ENCODE results near the gene KIAA0232.
"Not testable (repeated sequence)": the region's sequence is repeated elsewhere in the genome, so short reads cannot be mapped to it uniquely, and the experiment has no call there.

Gene KIAA0232

DNA sequence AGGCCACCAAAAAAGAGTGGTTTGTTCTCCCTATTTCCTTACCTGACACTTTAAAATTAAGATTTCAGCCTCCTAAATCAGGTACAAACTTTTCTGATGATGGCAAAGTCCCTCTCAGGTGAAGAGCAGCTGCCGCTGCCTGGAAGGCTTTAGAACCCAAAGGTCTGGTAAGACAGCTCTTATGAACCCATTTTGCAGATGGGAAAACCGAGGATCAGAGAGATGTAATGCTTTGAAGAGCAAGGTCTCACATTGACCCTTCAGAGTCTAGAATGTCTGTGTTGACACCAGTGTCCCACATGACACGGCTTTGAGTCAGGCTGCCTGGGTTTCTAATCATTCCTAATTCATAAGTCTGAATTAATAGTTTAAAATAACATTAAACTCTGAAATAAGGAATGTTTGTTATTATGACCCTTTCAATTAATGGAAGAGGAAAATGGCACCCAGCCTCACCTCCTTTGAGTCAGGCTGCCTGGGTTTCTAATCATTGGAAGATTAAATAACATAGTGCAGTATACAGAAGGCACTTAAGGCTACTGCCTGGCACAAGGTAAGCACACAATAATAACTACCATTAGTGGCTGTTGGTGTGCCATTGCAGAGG lies 27.9 kb upstream of the KIAA0232 start:
- DNase-seq = no peak

GRCh38 chr4:6755088-6755753 lies 27.3 kb upstream of the KIAA0232 start:
- DNase-seq = no peak

DNA sequence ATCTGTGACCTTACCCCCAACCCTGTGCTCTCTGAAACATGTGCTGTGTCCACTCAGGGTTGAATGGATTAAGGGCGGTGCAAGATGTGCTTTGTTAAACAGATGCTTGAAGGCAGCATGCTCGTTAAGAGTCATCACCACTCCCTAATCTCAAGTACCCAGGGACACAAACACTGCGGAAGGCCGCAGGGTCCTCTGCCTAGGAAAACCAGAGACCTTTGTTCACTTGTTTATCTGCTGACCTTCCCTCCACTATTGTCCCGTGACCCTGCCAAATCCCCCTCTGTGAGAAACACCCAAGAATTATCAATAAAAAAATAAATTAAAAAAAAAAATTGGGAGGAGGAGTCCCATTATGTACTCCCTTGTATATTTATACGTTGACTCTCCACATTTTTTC lies 26.2 kb upstream of the KIAA0232 start:
- DNase-seq = not testable (repeated sequence)

- no peak for DNase-seq
Observed at GRCh38 chr4:6758728-6759127, 23.8 kb upstream of the KIAA0232 start.

DNA sequence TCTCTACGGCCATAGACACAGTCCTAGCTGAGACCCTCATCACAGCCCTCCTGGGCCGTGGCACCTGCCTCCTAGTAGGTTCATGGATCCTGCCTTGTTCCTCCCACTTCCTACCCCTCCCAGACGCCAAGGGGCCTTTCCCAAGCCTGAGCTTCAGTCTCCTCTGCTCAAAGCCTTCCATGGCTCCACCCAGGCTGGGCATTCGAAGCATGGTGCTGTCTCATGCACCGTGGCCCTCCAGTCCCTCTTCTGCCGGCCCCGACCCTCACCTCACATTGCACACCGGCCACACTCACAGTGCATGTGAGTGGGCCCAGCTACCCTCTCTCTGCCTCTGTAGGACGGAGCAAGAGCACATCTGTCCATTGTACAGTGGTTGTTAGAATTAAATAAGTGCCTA lies 21.7 kb upstream of the KIAA0232 start:
- no peak for DNase-seq

DNA sequence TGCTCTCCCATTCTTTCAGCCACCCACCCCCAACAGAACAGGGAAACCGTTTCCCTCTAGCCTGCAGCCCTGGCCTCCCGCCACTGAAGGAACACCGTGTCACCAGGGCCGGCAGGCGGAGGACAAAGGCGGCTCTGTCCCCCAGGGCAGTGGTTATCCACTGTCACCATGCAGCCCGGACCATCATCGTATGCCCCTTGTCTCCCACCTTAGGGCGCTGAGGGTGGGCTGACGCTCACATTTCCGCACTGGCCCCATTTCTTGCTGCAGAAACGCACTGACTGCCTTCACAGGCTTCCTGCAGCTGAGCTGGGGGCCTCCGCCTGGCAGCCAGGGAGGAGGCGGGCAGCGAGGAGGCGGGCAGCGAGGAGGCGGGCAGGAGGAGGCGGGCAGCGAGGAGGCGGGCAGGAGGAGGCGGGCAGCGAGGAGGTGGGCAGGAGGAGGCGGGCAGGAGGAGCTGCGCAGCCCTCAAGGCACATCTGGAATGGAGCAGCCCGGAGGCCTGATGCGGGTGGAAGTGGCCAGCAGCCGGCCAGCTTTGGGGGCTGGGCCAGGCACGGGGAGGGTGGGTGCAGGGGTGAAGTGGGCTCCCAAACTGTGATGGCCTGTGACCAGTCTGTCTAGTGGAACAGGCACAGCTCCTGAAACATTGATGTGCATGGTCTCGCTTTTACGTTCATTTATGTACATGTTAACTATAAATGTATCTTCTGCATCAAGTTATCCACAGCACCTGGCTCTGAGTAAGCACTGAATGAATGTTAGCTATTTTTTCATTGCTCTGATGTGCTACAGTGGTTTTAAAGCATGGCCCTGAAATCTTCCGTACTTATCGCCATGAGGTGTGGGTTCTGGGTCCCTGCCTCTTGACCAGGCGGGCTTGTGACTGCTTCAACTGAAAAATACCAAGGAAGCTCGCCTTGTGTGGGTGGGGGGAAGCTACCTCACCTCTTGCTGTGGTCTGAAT lies 20.6 kb upstream of the KIAA0232 start:
- DNase-seq = no peak

DNA sequence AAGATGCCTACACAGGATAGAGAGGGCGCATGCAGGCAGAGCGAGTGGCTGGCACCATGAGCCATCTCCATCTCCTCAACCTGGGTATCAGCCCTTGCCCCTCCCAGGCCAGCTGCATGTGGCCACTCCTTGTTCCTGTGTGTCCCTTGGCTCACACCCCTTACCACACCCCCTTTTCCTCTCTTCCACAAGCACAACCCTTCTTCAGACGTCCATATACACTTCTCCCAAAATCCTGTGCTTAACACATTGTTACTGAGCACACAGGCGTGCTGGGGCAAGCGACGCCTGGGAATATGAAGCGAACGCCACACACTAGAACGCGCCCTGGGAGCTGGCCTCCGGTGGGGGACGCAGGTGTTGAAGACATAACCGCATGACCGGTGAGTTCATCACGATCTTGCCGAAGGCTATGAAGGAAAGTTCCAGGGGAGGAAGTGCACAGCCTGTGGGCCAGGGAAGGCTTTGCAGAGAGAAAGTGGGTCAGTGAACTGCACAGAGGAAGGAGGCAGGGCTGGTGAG lies 19.1 kb upstream of the KIAA0232 start:
- DNase-seq = peak in 1 of 2 donors; percentile 27

DNA sequence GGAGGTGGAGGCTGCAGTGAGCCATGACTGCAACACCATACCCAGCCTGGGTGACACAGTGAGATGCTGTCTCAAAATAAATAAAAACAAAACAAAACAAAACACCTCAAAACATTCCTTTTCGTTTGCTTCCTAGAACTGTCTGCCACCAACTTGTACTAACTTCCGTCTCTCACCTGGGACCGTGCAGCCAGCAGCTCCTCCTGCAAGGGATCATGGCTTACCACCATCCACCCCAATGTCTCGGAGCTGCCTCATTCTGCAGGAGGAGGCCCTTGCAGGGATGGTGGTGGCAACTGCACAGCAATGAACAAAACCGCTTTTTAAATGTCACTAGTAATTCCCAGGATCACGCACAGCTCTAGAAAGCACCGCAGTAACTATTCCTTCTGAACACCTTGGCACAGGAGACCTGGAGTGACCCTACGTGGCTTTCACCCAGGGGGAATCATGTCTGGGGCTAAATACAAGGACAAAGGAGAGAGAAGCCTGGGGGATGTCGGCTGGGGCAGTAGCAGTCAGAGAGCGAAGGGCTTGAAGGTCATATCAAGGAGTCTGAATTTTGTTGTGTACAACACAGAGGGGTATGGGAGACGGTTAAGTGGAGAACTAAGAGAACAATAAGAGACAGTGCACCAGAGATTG lies 17.4 kb upstream of the KIAA0232 start:
- no peak for DNase-seq

GRCh38 chr4:6765703-6766102 lies 16.8 kb upstream of the KIAA0232 start:
- DNase-seq = no peak

DNA sequence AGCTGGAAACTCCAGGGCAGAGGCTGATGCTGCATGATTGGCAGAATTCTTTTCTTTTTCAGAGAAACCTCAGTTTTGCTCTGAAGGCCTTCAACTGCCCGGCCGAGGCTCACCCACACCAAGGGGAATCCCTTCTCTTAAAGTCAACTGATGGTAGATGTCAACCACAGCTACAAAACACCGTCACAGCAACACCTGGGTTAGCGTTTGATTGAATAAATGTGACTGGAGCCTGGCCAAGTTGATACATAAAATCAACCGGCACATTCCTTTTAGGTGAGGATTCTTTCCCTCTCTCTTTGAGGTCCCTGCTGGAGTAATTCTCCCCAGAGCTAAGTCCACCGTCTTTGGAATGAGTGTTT lies 15.2 kb upstream of the KIAA0232 start:
- DNase-seq = no peak

GRCh38 chr4:6767748-6768538 lies 14.6 kb upstream of the KIAA0232 start:
- DNase-seq = peak in 1 of 2 donors; percentile 60

- peak; percentile 86 to 92 for DNase-seq
Observed at GRCh38 chr4:6768539-6768905, 14.0 kb upstream of the KIAA0232 start.

GRCh38 chr4:6769233-6769988 lies 13.1 kb upstream of the KIAA0232 start:
- no peak for DNase-seq

DNA sequence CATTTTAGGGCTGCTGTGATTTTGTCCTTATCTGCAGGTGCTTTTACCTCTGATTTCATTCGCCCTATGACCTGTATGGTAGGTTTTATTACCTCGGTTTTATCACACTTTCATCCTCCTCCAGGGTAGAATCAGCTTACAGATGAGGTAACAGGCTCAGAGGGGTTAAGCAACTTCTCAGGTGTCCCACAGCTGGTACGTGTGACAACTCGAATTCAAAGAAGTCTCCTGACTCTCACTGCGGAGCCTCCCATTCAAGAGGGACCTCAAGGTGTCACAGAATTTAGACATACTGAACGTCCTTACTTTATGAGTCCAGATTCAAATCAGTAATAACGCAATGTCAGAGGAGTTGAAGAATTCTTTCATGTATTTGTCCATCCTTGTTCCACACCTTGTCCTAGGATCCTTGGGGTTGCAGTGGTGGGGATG lies 12.5 kb upstream of the KIAA0232 start:
- no peak for DNase-seq

GRCh38 chr4:6770581-6771228 lies 11.8 kb upstream of the KIAA0232 start:
- DNase-seq = no peak

- DNase-seq = no peak
Observed at GRCh38 chr4:6771229-6771671, 11.3 kb upstream of the KIAA0232 start.

- no peak for DNase-seq
Observed at GRCh38 chr4:6772223-6772928, 10.2 kb upstream of the KIAA0232 start.

GRCh38 chr4:6773106-6773505 lies 9.4 kb upstream of the KIAA0232 start:
- no peak for DNase-seq

- no peak for DNase-seq
Observed at GRCh38 chr4:6773616-6774540, 8.6 kb upstream of the KIAA0232 start.

Measured in inflammatory macrophage (primary cell).